GM21528 (cell line): ENCODE results near the gene PTOV1.

ENCODE experiments used
- ATAC-seq: cut with Tn5 transposase; IDR thresholded peaks from one replicate; pipeline ENCODE4 v1.9.1; 2021; ENCODE audit warnings: mild to moderate bottlenecking, moderate library complexity; ENCODE audit not compliant: unreplicated experiment, low FRiP score

PTOV1 gene

DNA sequence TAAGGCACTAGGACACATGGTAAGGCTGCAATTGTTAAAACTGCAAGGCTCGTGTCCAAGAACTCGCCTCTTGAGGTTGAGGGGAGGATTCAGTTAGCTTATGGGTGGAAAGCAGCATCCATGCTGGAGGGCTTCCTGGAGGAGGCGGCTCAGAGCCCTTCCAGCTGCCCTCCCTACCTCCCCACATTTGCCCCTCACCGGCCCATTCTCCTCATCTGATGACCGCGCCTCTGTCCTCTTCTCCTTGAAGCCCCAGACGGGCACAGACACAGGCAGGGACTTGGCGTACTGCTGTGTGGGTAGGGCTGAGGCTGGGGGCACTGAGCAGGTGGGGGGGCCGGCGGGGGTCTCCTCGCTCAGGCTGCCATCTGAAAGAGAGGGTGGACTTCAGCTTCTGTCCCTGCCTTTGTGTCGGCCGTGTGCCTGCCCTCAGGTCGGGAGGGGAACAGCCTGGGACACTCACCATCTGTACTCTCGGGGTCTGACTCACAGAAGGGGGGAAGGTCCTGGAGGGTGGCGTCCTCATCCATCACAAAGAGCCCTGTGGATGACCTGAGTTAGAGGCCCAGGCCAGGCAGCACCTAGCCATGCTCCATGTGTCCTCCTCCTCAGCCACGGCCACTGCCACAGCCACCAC is 20.5 kb downstream of the PTOV1 start:
- no peak for ATAC-seq

GRCh38 chr19:49872245-49873128 is 21.5 kb downstream of the PTOV1 start:
- ATAC-seq: no peak

DNA sequence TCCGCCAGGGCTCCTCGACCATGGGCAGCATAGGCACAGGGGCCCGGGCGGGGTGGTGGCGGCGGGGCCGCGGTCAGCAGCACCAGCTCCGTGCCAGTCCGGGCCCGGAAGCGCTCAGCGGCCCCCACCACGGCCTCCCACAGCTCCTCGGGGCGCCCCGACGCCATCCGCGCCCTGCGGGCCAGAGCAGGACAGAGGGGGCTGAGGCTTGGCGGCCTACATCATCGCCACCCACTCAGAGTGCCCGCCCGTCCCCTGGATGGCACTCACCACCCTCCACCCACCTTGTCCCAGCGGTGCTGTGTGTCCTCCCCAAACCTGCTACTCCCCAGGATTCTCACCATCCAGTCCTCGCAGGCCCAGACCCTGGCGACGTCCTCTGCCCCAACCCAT is 22.2 kb downstream of the PTOV1 start:
- no peak for ATAC-seq

DNA sequence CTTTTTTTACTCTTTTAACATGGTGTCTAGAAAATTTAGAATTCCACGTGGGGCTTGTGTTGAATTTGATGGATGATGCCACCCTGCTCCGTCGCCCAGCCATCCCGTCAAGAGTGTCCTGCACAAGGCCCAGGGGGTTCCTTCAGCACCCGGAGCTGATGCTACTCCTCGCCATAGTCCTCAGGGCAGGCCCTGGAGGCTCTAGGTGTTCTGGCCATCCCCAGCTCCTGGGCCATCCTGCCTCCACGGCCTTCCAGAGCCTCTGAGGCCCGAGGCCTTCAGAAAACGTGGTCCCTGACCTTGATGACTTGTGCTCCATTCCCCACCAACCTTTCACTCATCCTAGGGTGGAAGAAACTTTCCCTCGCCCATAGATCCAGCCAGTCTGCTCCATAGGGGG is 22.9 kb downstream of the PTOV1 start:
- ATAC-seq: no peak

DNA sequence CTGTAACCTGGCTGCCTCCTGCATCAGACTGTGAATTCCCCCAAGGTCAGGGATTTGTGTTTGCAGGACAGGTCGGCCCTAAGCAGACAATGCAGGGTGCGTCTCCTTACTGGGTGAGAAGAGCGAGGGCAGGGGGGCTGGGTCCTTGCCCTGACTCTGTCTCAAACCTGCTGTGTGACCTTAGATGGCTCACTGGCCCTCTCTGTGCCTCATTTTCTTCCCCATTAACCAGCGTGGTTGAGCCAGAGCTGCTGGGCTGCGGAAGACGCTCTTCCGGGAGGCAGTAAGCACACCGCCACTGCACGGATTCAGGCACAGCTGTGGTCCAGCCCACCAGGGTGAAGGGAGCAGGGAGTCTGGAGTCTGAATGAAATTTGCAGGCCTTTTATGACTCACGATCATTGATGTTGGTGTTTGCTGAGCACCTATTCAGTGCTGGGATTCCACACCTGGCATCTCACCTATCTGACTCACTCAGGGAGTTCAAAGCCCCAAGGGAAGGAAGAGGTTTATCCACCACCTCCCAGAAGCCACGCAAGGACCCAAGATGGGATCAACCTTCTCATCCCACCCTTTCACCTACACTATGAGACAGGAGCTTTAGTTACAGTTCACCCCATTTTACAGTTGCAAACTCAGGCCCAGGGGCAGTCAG is 23.7 kb downstream of the PTOV1 start:
- no peak for ATAC-seq

DNA sequence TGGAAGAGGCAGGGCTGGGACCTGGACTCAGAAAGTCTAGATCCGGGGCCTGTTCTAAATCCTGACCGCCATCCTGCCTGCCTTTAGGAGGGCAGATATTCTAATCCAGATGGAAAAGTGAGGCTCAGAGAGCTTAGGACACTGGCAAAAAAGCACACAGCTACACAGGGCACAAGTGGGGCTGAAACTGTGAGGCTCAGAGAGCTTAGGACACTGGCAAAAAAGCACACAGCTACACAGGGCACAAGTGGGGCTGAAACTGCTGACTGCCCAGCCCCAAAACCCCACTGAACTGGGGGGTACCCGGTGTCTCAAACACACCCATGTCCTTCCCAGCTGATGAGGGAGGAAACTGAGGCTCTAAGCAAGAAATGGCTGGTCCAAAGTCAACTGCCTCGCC is 24.2 kb downstream of the PTOV1 start:
- ATAC-seq: no peak

GRCh38 chr19:49875857-49876421 is 25.0 kb downstream of the PTOV1 start:
- no peak for ATAC-seq

GRCh38 chr19:49876422-49877019 is 25.6 kb downstream of the PTOV1 start:
- ATAC-seq: peak; percentile 44

GRCh38 chr19:49877020-49877878 is 26.3 kb downstream of the PTOV1 start, which contains the start of the genes AKT1S1 and TBC1D17:
Gene AKT1S1 (minus strand): TSS chr19:49877355. CDS start chr19:49873295, 4,060 bp downstream.
Gene TBC1D17 (plus strand): TSS chr19:49877702. CDS start chr19:49877724, 22 bp downstream.
- ATAC-seq: peak; percentile 59

DNA sequence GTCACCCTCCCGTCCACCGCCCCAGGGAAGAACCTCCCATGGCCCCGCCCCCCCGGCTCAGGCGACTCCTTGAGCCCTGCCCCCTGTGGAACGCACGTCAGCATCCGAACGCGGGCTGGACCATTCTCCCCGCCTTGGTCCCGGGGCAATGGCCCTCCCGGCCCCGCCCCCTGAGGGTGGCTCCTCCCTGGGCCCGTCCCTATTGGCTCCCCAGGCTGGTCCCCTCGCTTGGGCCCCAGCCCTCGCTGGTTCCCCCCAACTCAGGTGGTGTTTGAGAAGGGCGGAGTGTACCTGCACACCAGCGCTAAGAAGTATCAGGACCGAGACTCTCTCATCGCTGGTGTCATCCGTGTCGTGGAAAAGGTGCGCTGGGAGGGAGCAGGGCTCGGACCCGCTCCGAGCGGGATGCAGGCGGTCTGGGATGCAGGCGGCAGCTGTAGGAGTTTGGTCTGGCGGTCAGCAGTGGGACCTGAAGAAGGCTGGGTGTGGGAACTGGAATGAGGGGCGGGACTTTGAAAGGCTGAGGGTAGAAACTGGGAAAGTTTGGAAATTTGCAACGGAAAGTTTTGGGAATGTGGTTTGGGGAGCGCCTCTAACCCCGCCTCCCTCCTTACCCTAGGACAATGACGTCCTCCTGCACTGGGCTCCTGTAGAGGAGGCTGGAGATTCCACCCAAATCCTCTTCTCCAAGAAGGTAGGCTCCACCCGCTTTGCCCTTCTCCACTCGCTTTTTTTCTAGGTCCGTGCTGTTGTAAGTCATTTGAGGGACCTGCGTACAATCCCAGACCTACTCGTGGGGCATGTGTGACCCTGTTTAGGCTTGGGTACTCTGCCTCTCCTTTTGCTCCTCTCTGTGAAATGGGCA is 27.2 kb downstream of the PTOV1 start:
- peak; percentile 46 for ATAC-seq

- no peak for ATAC-seq
Measured at GRCh38 chr19:49878744-49879070, 27.7 kb downstream of the PTOV1 start.

DNA sequence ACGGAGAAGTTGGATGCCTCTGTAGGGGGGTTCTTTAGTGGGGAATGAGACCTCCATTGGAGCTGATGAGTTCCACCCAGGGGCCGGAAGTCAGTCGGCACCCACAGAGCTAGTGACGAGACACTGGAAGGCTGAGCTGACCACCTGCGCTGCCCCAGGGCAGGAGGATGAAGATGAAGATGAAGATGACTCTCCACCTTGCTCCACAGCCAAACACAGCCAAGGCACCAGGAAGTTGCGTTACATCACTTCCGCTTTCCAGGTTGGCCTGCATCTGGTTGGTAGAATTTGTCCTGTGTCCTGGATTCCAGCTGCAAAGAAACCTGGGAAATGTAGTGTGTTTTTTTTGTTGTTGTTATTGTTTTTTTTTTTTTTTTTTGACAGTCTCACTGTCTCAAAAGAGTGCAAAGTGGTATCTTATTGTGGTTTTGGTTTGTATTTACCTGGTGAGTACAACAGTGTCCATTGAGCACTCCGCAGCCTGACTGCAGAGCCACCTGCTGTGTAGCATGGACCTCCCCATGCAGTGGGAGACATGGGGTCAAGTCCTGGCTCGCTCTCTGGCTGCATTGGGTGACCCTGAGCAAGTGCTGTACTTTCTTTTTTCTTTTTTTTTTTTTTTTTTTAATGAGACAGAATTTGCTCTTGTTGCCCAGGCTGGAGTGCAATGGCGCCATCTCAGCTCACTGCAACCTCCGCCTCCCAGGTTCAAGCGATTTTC is 28.4 kb downstream of the PTOV1 start:
- ATAC-seq: no peak

- ATAC-seq: no peak
Measured at GRCh38 chr19:49880162-49880869, 29.4 kb downstream of the PTOV1 start.

GRCh38 chr19:49881186-49881585 is 30.2 kb downstream of the PTOV1 start:
- no peak for ATAC-seq

DNA sequence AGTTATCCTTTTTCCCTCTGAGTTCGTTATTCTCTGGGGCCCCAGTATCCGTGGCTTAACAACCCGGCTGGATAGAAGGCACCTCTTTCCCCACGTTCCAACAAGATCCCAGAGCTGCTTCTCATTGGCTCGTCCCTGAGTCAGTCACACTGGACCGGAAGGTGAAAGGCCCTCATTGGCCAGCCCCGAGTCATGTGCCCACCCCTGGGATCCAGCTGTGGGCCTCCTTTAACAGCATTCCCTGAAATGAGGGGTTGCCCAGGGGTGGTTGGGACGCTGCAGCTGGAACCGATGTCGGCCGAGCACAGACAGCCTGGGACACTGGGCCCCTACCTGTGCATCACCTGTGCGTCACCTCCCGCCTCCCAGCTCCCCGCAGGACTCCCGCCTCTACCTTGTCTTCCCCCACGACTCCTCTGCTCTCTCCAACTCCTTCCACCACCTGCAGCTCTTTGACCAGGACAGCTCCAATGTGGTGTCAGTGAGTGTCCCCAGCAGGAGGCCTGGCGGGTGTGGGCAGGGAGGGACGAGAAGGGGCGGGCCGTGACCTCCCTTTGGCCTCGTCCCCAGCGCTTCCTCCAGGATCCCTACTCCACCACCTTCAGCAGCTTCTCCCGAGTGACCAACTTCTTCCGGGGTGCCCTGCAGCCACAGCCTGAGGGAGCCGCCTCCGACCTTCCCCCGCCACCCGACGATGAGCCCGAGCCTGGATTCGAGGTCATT is 30.9 kb downstream of the PTOV1 start:
- ATAC-seq: no peak

- no peak for ATAC-seq
Measured at GRCh38 chr19:49882643-49883042, 31.7 kb downstream of the PTOV1 start.

DNA sequence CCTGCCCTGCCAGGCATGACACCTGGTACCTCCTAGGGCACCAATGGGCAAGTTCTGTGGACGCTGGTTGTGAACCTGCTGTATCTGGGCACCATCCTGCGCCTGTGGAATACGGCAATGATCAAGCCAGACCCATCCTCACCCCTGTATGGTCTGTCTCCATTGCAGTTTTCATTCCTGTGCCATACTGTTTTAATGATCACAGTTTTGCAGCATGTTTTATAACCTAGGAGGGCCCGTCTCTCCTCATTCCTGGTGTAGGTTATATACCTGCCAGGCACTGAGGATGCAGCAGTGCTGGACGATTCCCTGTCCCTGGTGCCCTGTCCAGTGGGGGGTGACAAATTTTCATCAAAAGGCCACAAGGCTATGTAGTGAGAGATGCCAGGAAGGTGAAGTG is 32.1 kb downstream of the PTOV1 start:
- ATAC-seq: no peak
